Neural cell (in vitro differentiated cells): ENCODE data around the gene AQP10.

Experiments used
- EP300 ChIP-seq: fragments of 450-650 bp; conservative IDR thresholded peaks from 2 replicates; pipeline ENCODE4 v1.6.1; 2014; ENCODE audit warnings: antibody characterized with exemption, mild to moderate bottlenecking, moderate library complexity; ENCODE audit not compliant: poor library complexity, severe bottlenecking
- EZH2 ChIP-seq: fragments of 200-600, 300-800 bp; shearing (Covaris generic), sonication (generic); IDR thresholded peaks from 2 replicates; pipeline ENCODE4 v1.6.1; 2014; ENCODE audit warnings: antibody characterized with exemption, low read length, borderline replicate concordance, mild to moderate bottlenecking; ENCODE audit not compliant: insufficient read depth, poor library complexity, severe bottlenecking
- POLR2AphosphoS5 ChIP-seq: IDR thresholded peaks from 2 replicates; pipeline ENCODE4 v1.6.1; 2012
- RAD21 ChIP-seq: fragments of 450-650 bp; conservative IDR thresholded peaks from 2 replicates; pipeline ENCODE4 v1.6.1; 2014; ENCODE audit warnings: antibody characterized with exemption, mild to moderate bottlenecking, moderate library complexity
- REST ChIP-seq: IDR thresholded peaks from 2 replicates; pipeline ENCODE4 v1.6.1; 2012; ENCODE audit warnings: borderline replicate concordance
- TAF1 ChIP-seq: IDR thresholded peaks from 2 replicates; pipeline ENCODE4 v1.6.1; 2012; ENCODE audit warnings: low read depth
- TF ChIP-seq, protein P1 (sequence below): fragments of 450-650 bp; IDR thresholded peaks from 2 replicates; pipeline ENCODE4 v1.5.1; 2014; ENCODE audit warnings: antibody characterized with exemption, mild to moderate bottlenecking, moderate library complexity; ENCODE audit not compliant: poor library complexity, severe bottlenecking

DNA sequence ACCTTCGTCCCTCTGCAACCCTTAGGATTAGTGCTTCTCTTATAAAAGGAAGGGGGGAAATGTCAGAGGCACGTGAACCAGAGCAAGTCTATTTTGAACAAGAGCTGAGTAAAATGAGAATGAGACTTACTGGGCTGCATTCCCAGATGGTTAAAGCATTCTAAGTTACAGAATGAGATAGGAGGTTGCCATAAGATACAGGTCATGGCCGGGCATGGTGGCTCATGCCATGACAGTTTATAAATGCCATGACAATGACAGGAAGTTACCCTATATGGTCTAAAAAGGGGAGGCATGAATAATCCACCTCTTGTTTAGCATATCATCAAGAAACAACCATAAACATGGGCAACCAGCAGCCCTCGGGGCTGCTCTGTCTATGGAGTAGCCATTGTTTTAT, 2.5 kb upstream of the AQP10 start:
- TF ChIP-seq, protein P1, sequence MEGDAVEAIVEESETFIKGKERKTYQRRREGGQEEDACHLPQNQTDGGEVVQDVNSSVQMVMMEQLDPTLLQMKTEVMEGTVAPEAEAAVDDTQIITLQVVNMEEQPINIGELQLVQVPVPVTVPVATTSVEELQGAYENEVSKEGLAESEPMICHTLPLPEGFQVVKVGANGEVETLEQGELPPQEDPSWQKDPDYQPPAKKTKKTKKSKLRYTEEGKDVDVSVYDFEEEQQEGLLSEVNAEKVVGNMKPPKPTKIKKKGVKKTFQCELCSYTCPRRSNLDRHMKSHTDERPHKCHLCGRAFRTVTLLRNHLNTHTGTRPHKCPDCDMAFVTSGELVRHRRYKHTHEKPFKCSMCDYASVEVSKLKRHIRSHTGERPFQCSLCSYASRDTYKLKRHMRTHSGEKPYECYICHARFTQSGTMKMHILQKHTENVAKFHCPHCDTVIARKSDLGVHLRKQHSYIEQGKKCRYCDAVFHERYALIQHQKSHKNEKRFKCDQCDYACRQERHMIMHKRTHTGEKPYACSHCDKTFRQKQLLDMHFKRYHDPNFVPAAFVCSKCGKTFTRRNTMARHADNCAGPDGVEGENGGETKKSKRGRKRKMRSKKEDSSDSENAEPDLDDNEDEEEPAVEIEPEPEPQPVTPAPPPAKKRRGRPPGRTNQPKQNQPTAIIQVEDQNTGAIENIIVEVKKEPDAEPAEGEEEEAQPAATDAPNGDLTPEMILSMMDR: no peak
- TF ChIP-seq EZH2 (no peak), POLR2AphosphoS5 (no peak), RAD21 (no peak), TAF1 (no peak), REST (no peak), EP300 (no peak)
